Endothelial cell (in vitro differentiated cells): ENCODE measurements around the gene MACF1. TPM values are rescaled to one million over a fixed set of nuclear protein-coding genes. Genes with fewer than 3 reads are reported as not detected.

Source experiments
- DNase-seq: peaks from one replicate; pipeline ENCODE4 v3.0.0; 2021; ENCODE audit warnings: low spot score
- H3K27ac Mint-ChIP-seq: one replicate; pipeline ENCODE4 v1.8.0; 2021; ENCODE audit warnings: mixed read lengths, inconsistent platforms; ENCODE audit not compliant: unreplicated experiment
- H3K27me3 Mint-ChIP-seq: one replicate; pipeline ENCODE4 v1.8.0; 2021; ENCODE audit warnings: mild to moderate bottlenecking, moderate library complexity, mixed read lengths, inconsistent platforms; ENCODE audit not compliant: unreplicated experiment
- H3K36me3 Mint-ChIP-seq: one replicate; pipeline ENCODE4 v1.8.0; 2021; ENCODE audit warnings: mild to moderate bottlenecking, low read depth, mixed read lengths, inconsistent platforms; ENCODE audit not compliant: unreplicated experiment
- H3K4me1 Mint-ChIP-seq: one replicate; pipeline ENCODE4 v1.8.0; 2021; ENCODE audit warnings: mild to moderate bottlenecking, mixed read lengths, inconsistent platforms; ENCODE audit not compliant: unreplicated experiment
- H3K4me3 Mint-ChIP-seq: one replicate; pipeline ENCODE4 v1.8.0; 2021; ENCODE audit warnings: mild to moderate bottlenecking, mixed read lengths, inconsistent platforms; ENCODE audit not compliant: unreplicated experiment
- H3K9me3 Mint-ChIP-seq: one replicate; pipeline ENCODE4 v1.8.0; 2021; ENCODE audit warnings: mixed read lengths, inconsistent platforms; ENCODE audit not compliant: unreplicated experiment
- total RNA-seq: library from RNA; stranded (reverse); fragmentation: NEBNext Ultra II Directional; extraction: Animal tissue kit (Norgen Biotek cat#: 25700); gene quantifications from one replicate; pipeline ENCODE4 v1.2.1, GENCODE V29; 2021; ENCODE audit not compliant: unreplicated experiment
- TF ChIP-seq, protein P1 (sequence below): fragments of 200-600 bp; sonication (generic); IDR thresholded peaks from one replicate; pipeline ENCODE4 v1.5.0; 2021; ENCODE audit warnings: antibody characterized with exemption; ENCODE audit not compliant: unreplicated experiment

The MACF1 gene
- total RNA-seq, 1 donor from 2014 or later, result 511 TPM

DNA sequence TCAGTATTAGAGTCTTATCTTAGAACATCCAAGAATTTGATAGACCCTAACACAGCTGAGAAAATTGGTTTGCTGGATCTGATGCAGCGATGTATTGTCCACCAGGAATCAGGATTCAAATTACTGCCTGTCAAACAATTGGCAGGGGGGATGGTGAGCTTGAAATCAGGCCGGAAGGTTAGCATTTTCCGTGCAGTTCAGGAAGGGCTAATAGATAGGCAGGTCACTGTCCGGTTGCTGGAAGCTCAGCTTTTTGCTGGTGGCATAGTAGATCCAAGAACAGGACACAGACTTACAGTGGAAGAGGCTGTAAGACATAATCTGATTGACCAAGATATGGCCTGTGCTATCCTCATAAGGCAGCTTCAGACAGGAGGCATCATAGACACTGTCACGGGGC lies 127.2 kb downstream of the MACF1 start:
- DNase-seq, result no peak
- peaks cover 34% of the 10 kb centered on the region for H3K36me3 Mint-ChIP-seq
- H3K4me3 Mint-ChIP-seq, result no peak overlapping the region
- H3K27me3 Mint-ChIP-seq, result peaks cover 3% of the 10 kb centered on the region
- no peaks in the 10 kb centered on the region for H3K4me1 Mint-ChIP-seq
- no peak overlapping the region for H3K27ac Mint-ChIP-seq
- TF ChIP-seq, protein P1, sequence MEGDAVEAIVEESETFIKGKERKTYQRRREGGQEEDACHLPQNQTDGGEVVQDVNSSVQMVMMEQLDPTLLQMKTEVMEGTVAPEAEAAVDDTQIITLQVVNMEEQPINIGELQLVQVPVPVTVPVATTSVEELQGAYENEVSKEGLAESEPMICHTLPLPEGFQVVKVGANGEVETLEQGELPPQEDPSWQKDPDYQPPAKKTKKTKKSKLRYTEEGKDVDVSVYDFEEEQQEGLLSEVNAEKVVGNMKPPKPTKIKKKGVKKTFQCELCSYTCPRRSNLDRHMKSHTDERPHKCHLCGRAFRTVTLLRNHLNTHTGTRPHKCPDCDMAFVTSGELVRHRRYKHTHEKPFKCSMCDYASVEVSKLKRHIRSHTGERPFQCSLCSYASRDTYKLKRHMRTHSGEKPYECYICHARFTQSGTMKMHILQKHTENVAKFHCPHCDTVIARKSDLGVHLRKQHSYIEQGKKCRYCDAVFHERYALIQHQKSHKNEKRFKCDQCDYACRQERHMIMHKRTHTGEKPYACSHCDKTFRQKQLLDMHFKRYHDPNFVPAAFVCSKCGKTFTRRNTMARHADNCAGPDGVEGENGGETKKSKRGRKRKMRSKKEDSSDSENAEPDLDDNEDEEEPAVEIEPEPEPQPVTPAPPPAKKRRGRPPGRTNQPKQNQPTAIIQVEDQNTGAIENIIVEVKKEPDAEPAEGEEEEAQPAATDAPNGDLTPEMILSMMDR, result no peak
- H3K9me3 Mint-ChIP-seq, result no peaks in the 10 kb centered on the region

GRCh38 chr1:39332291-39332690 lies 127.8 kb downstream of the MACF1 start:
- Mint-ChIP-seq H3K27me3 (peaks cover 3% of the 10 kb centered on the region), H3K27ac (no peak overlapping the region), H3K36me3 (peaks cover 35% of the 10 kb centered on the region), H3K9me3 (no peaks in the 10 kb centered on the region), H3K4me1 (no peaks in the 10 kb centered on the region), H3K4me3 (no peak overlapping the region)
- TF ChIP-seq, protein P1, result no peak
- no peak for DNase-seq

GRCh38 chr1:39332828-39333227 lies 128.3 kb downstream of the MACF1 start:
- Mint-ChIP-seq H3K4me1 (no peaks in the 10 kb centered on the region), H3K27ac (no peak overlapping the region), H3K27me3 (peaks cover 3% of the 10 kb centered on the region), H3K36me3 (peaks cover 29% of the 10 kb centered on the region), H3K9me3 (no peaks in the 10 kb centered on the region), H3K4me3 (no peak overlapping the region)
- TF ChIP-seq, protein P1, result no peak
- DNase-seq, result no peak

GRCh38 chr1:39333296-39333695 lies 128.8 kb downstream of the MACF1 start:
- Mint-ChIP-seq H3K36me3 (peaks cover 30% of the 10 kb centered on the region), H3K4me3 (no peak overlapping the region), H3K27ac (no peak overlapping the region), H3K9me3 (no peaks in the 10 kb centered on the region), H3K4me1 (no peaks in the 10 kb centered on the region), H3K27me3 (peaks cover 3% of the 10 kb centered on the region)
- DNase-seq, result no peak
- TF ChIP-seq, protein P1, result no peak

DNA sequence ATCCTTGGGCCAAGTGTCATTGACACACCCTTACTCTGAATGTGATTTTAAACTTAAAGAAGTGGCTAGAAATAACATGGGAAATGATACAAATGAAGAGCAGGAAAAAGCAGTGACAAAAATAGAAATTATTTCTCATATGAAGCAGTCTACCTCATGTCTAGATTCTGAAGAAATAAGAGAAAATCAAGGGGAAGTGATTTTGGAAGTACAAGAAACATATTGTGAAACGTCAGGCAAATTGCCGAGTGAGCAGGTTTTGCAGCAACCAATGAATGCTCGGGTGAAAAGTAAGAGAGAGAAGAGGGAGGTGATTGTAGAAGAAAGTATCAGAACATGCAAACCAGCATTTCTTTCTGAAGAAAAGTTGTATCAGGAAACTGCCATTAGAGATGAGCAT lies 130.7 kb downstream of the MACF1 start:
- H3K4me3 Mint-ChIP-seq, result no peak overlapping the region
- no peaks in the 10 kb centered on the region for H3K9me3 Mint-ChIP-seq
- peaks cover 36% of the 10 kb centered on the region for H3K36me3 Mint-ChIP-seq

More for the DNA sequence above, 130.7 kb downstream of the MACF1 start:
- Mint-ChIP-seq H3K27me3 (peaks cover 4% of the 10 kb centered on the region), H3K4me1 (no peaks in the 10 kb centered on the region), H3K27ac (no peak overlapping the region)
- TF ChIP-seq, protein P1, result no peak
- no peak for DNase-seq
